Lower leg skin (tissue), 4 donors: ENCODE results near the gene MLLT11. TPM values are rescaled to one million over a fixed set of nuclear protein-coding genes. Genes with fewer than 3 reads are reported as not detected.

Experiments
- DNase-seq, 2 donors: peaks; one replicate each; pipeline ENCODE4 v3.0.0-alpha.2; 2019; ENCODE audit warnings: low spot score in 2 of 2
- H3K4me3 ChIP-seq: fragments of 200-600 bp; sonication (generic); 2 replicates; pipeline ENCODE4 v1.5.1; 2017; ENCODE audit warnings: mild to moderate bottlenecking, low read depth; ENCODE audit not compliant: poor library complexity, severe bottlenecking
- CTCF ChIP-seq, 3 donors: fragments of 450-650 bp; IDR thresholded peaks; one replicate each; pipeline ENCODE4 v1.5.1; 2016; ENCODE audit warnings: antibody characterized with exemption in 3 of 3, mild to moderate bottlenecking in 3 of 3, moderate library complexity in 2 of 3
- POLR2A ChIP-seq, 2 donors: fragments of 450-650 bp; IDR thresholded peaks; one replicate each; pipeline ENCODE4 v1.6.1; 2016 to 2017; ENCODE audit warnings: antibody characterized with exemption in 2 of 2, mild to moderate bottlenecking in 1 of 2, moderate library complexity in 1 of 2
- WGBS, 2 donors: methylation state at CpG; one replicate each; pipeline ENCODE4 v1.1.5; 2018; 5-methylcytosine and 5-hydroxymethylcytosine counted together
- intact Hi-C: fragments of 100-400 bp; cut with DNase I; formaldehyde crosslinking; loops from one replicate; pipeline ENCODE4 v1.15.0; 2023; ENCODE audit warnings: low total_unique reads
- total RNA-seq, 4 donors: library from RNA; depleted of rRNA; stranded (reverse); fragments of >200 nt; gene quantifications; one replicate each; pipeline ENCODE4 v1.1.0, GENCODE V29; 2016

Gene MLLT11
- total RNA-seq, 4 donors from 2014 or later: 0.47 to 1.6 (median 0.70) TPM

- WGBS, 2 donors: 75 to 86% methylated on average over 2 of the region's 2 CpGs
- H3K4me3 ChIP-seq: no peak overlapping the region
- DNase-seq: no peak
- intact Hi-C loops: no loop called here
- TF ChIP-seq CTCF (IDR thresholded peaks at IDR 0.05) (no peak), POLR2A (IDR thresholded peaks at IDR 0.05) (no peak)
These were observed 10.0 kb upstream of the MLLT11 start for GRCh38 chr1:151050051-151050688.

- WGBS, 2 donors: 51 to 54% methylated on average over 2 of the region's 2 CpGs
- intact Hi-C loops: no loop called here
- H3K4me3 ChIP-seq: no peak overlapping the region
- TF ChIP-seq POLR2A (IDR thresholded peaks at IDR 0.05): no peak
- no peak for TF ChIP-seq CTCF (IDR thresholded peaks at IDR 0.05)
- DNase-seq: no peak
These were observed 8.7 kb upstream of the MLLT11 start for GRCh38 chr1:151051356-151052009.

- intact Hi-C loops: no loop called here
- no peak for DNase-seq
- no peak overlapping the region for H3K4me3 ChIP-seq
- TF ChIP-seq POLR2A (IDR thresholded peaks at IDR 0.05) (no peak), CTCF (IDR thresholded peaks at IDR 0.05) (no peak)
- WGBS, 2 donors: 85 to 89% methylated on average over 4 of the region's 4 CpGs
These were observed 5.1 kb upstream of the MLLT11 start for GRCh38 chr1:151054971-151055547.

- no peak for DNase-seq
- WGBS, 2 donors: 44 to 46% methylated on average over 2 of the region's 2 CpGs
- no peak for TF ChIP-seq POLR2A (IDR thresholded peaks at IDR 0.05)
- TF ChIP-seq CTCF (IDR thresholded peaks at IDR 0.05): no peak
- H3K4me3 ChIP-seq: no peak overlapping the region
- intact Hi-C loops: no loop called here
These were observed 4.6 kb upstream of the MLLT11 start for GRCh38 chr1:151055581-151055980.

GRCh38 chr1:151056149-151056548 lies 4.0 kb upstream of the MLLT11 start:
- TF ChIP-seq CTCF (IDR thresholded peaks at IDR 0.05): no peak
- no peak for TF ChIP-seq POLR2A (IDR thresholded peaks at IDR 0.05)
- no peak overlapping the region for H3K4me3 ChIP-seq
- intact Hi-C loops: no loop called here
- no peak for DNase-seq
- 35 to 40% methylated on average over 2 of the region's 2 CpGs for WGBS, 2 donors
